SK-N-SH (cell line): ENCODE results near the gene EEF1AKMT1. TPM values are rescaled to one million over a fixed set of nuclear protein-coding genes. Genes with fewer than 3 reads are reported as not detected.

Experiments
- CTCF ChIA-PET: fragments of 300-600, 350-600 bp; formaldehyde crosslinking; extraction: SDS; loops from one replicate; lab custom pipeline; 2021; lab: Yijun Ruan, JAX
- POLR2A ChIA-PET: fragments of 350-600 bp; sonication (Branson Sonifier 250); formaldehyde crosslinking; extraction: SDS; loops from one replicate; lab custom pipeline; 2020; ENCODE audit warnings: antibody characterized with exemption, inconsistent platforms; lab: Yijun Ruan, JAX
- DNase-seq: peaks from one replicate; pipeline ENCODE4 v3.0.0; 2012
- H2AFZ ChIP-seq: fragments of 200-600 bp; sonication (generic); 2 replicates; pipeline ENCODE4 v1.8.1; 2016; ENCODE audit warnings: antibody characterized with exemption, mild to moderate bottlenecking, low read depth
- H3F3A ChIP-seq: fragments of 200-600 bp; sonication (generic); replicated peaks from 2 replicates; pipeline ENCODE3; 2016; ENCODE audit warnings: antibody characterized with exemption, mild to moderate bottlenecking; ENCODE audit not compliant: insufficient read depth
- H3K27ac ChIP-seq, 2 experiments: fragments of 200-500 bp in 1 of 2; fragments of 200-600 bp in 1 of 2; sonication (Bioruptor generic) in 1 of 2; sonication (generic), shearing (Covaris generic) in 1 of 2; 2 replicates each; pipeline versions ENCODE4 v1.5.1 to v1.6.1; 2014 to 2016; ENCODE audit warnings: low read depth in 2 of 2, inconsistent platforms in 1 of 2, low read length in 1 of 2, mild to moderate bottlenecking in 1 of 2, mixed read lengths in 1 of 2
- H3K27me3 ChIP-seq: fragments of 200-600 bp; sonication (generic), shearing (Covaris generic); 2 replicates; pipeline ENCODE4 v1.6.1; 2016; ENCODE audit warnings: mixed run types; ENCODE audit not compliant: insufficient read depth
- H3K36me3 ChIP-seq, 2 experiments: fragments of 200-500 bp in 1 of 2; fragments of 200-600 bp in 1 of 2; sonication (Bioruptor generic) in 1 of 2; sonication (generic) in 1 of 2; replicated peaks in 1 of 2; 2 replicates each; pipeline versions ENCODE3 to v1.5.1; 2014 to 2016; ENCODE audit warnings: low read length in 1 of 2, mild to moderate bottlenecking in 1 of 2; ENCODE audit not compliant: insufficient read depth in 2 of 2, control insufficient read depth in 1 of 2
- H3K4me1 ChIP-seq, 2 experiments: fragments of 200-500 bp in 1 of 2; fragments of 200-600 bp in 1 of 2; sonication (Bioruptor generic) in 1 of 2; sonication (generic), shearing (Covaris generic) in 1 of 2; 2 replicates each; pipeline versions ENCODE4 v1.5.1 to v1.6.1; 2014 to 2016; ENCODE audit warnings: low read depth in 1 of 2, low read length in 1 of 2, mixed run types in 1 of 2; ENCODE audit not compliant: insufficient read depth in 2 of 2, control insufficient read depth in 1 of 2
- H3K4me2 ChIP-seq: fragments of 200-600 bp; sonication (generic), shearing (Covaris generic); 2 replicates; pipeline ENCODE4 v1.6.1; 2017; ENCODE audit warnings: mixed run types
- H3K4me3 ChIP-seq, 2 experiments: fragments of 200-500 bp in 1 of 2; fragments of 200-600 bp in 1 of 2; sonication (Bioruptor generic) in 1 of 2; sonication (generic), shearing (Covaris generic) in 1 of 2; 2 replicates each; pipeline versions ENCODE4 v1.5.1 to v1.8.1; 2014 to 2016; ENCODE audit warnings: low read depth in 2 of 2, inconsistent platforms in 1 of 2, low read length in 1 of 2, mild to moderate bottlenecking in 1 of 2, mixed read lengths in 1 of 2, moderate library complexity in 1 of 2
- H3K79me2 ChIP-seq: fragments of 200-600 bp; sonication (generic); 2 replicates; pipeline ENCODE4 v1.8.1; 2017; ENCODE audit warnings: mild to moderate bottlenecking; ENCODE audit not compliant: insufficient read depth
- H3K9ac ChIP-seq: fragments of 200-600 bp; sonication (generic); 2 replicates; pipeline ENCODE4 v1.6.1; 2017; ENCODE audit warnings: mixed run types
- H3K9me2 ChIP-seq: fragments of 200-600 bp; sonication (generic); 2 replicates; pipeline ENCODE4 v1.6.1; 2017; ENCODE audit warnings: mixed run types
- H3K9me3 ChIP-seq: fragments of 200-600 bp; sonication (generic); 2 replicates; pipeline ENCODE4 v1.6.1; 2017; ENCODE audit warnings: mixed run types, mild to moderate bottlenecking, moderate library complexity
- H4K20me1 ChIP-seq: fragments of 200-600 bp; sonication (generic); 2 replicates; pipeline ENCODE4 v1.6.1; 2017; ENCODE audit warnings: mild to moderate bottlenecking, mixed run types; ENCODE audit not compliant: insufficient read depth
- ELF1 ChIP-seq: IDR thresholded peaks from 2 replicates; pipeline ENCODE4 v1.4.0; 2012
- EP300 ChIP-seq, 2 experiments: IDR thresholded peaks; 2 replicates each; pipeline versions ENCODE4 v1.4.0 to v1.6.1; 2012; ENCODE audit warnings: borderline replicate concordance in 1 of 2, low read depth in 1 of 2, low read length in 1 of 2
- EZH2phosphoT487 ChIP-seq: fragments of 200-600 bp; sonication (generic); IDR thresholded peaks from 2 replicates; pipeline ENCODE4 v1.6.1; 2017; ENCODE audit warnings: low read depth, mixed run types, mild to moderate bottlenecking, antibody characterized with exemption, moderate library complexity, borderline replicate concordance
- FOXJ3 ChIP-seq: sonication (generic); formaldehyde crosslinking; IDR thresholded peaks from 2 replicates; pipeline ENCODE4 v1.5.1; 2020; ENCODE audit warnings: mild to moderate bottlenecking, missing genetic modification reagents
- GABPA ChIP-seq: IDR thresholded peaks from 2 replicates; pipeline ENCODE4 v1.4.0; 2012; ENCODE audit warnings: low read depth, mild to moderate bottlenecking
- GATA2 ChIP-seq: sonication (generic); formaldehyde crosslinking; IDR thresholded peaks from 2 replicates; pipeline ENCODE4 v1.5.0; 2020; ENCODE audit warnings: mild to moderate bottlenecking, missing genetic modification reagents
- JUND ChIP-seq: IDR thresholded peaks from 2 replicates; pipeline ENCODE4 v1.4.0; 2012
- MAX ChIP-seq: IDR thresholded peaks from 2 replicates; pipeline ENCODE4 v1.4.0; 2012; ENCODE audit warnings: low read depth
- PBX3 ChIP-seq: IDR thresholded peaks from 2 replicates; pipeline ENCODE4; 2012
- POLR2AphosphoS5 ChIP-seq: IDR thresholded peaks from 2 replicates; pipeline ENCODE4 v1.6.1; 2012; ENCODE audit warnings: low read depth, low read length
- RCOR1 ChIP-seq: fragments of 150-350 bp; IDR thresholded peaks from 2 replicates; pipeline ENCODE4 v1.6.1; 2017; ENCODE audit warnings: antibody characterized with exemption, low read length
- RFX5 ChIP-seq: IDR thresholded peaks from 2 replicates; pipeline ENCODE4 v1.6.1; 2012; ENCODE audit warnings: mild to moderate bottlenecking, improper control_type of control experiment, low read length
- SMC3 ChIP-seq: IDR thresholded peaks from 2 replicates; pipeline ENCODE4 v1.6.1; 2012; ENCODE audit warnings: low read depth, low read length, improper control_type of control experiment
- TEAD4 ChIP-seq: IDR thresholded peaks from 2 replicates; pipeline ENCODE4 v1.4.0; 2012; ENCODE audit warnings: mild to moderate bottlenecking, borderline replicate concordance; ENCODE audit not compliant: insufficient read depth
- YY1 ChIP-seq: IDR thresholded peaks from 2 replicates; pipeline ENCODE4 v1.4.0; 2012; ENCODE audit warnings: low read depth, mild to moderate bottlenecking
- WGBS: methylation state at CpG from one replicate; pipeline ENCODE4 v1.1.6; 2017; ENCODE audit warnings: low lambda C conversion rate; 5-methylcytosine and 5-hydroxymethylcytosine counted together
- polyA plus RNA-seq, 3 experiments: library from polyadenylated mRNA; depleted of rRNA; stranded (reverse); fragments of >200 nt; gene quantifications; 2 replicates each; pipeline ENCODE4 v1.2.3, GENCODE V29; 2012
- TF ChIP-seq, protein P1 (sequence below): IDR thresholded peaks from 2 replicates; pipeline ENCODE4 v1.4.0; 2012; ENCODE audit warnings: low read depth, borderline replicate concordance

Gene EEF1AKMT1
- polyA plus RNA-seq, 1 of the 3 experiments (the other 2 are of a cell fraction): 4.2 TPM

DNA sequence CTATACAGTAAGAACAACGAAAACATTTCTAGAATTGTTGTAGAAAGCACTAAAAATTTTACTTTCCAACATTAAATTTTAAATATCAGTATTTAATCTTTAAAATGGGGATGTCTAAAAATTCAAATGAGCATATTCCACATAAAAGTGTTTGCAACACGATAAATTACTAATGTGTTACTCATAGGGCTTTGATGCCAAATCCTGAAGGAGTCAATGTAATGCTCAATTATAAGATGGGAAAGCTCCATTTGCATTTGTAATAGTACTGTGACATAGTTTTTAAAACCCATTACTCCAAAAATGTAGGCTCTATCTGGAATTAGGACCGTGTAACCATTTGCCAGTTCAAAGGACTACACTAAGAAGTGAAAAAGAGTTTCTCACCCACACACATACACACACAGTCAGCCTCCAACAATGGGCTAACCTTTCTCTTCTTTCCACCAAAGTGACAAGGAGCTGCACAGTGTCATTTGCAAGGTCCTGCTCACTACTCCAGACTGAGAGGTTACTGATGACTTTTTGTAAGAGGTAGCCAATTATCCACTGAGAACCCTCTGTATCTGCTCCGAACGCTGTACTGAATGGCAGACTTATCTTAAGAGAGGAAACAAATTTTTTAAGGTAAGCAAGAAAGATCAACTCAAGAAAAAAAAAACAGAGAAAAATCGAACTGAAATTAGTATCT is 26.1 kb upstream of the EEF1AKMT1 start:
- peaks cover 15% of the 10 kb centered on the region for H3F3A ChIP-seq
- DNase-seq: no peak
- H3K27me3 ChIP-seq: no peaks in the 10 kb centered on the region
- H4K20me1 ChIP-seq: no peaks in the 10 kb centered on the region
- no peaks in the 10 kb centered on the region for H3K79me2 ChIP-seq
- no peaks in the 10 kb centered on the region for H3K9me3 ChIP-seq
- no peak overlapping the region for H3K4me2 ChIP-seq
- H3K36me3 ChIP-seq: peaks cover 33 to 40% of the 10 kb centered on the region in 2 experiments
- H3K27ac ChIP-seq: no peak overlapping the region
- no peak overlapping the region for H3K4me3 ChIP-seq
- ChIA-PET POLR2A (no interaction called here), CTCF (no interaction called here)
- H3K9ac ChIP-seq: no peak overlapping the region
- WGBS: 80% methylated on average over 6 of the region's 6 CpGs
- no peaks in the 10 kb centered on the region for H3K9me2 ChIP-seq
- H3K4me1 ChIP-seq: peaks cover 0 to 10% of the 10 kb centered on the region in 2 experiments; a peak in 2 of 4 replicates
- no peak overlapping the region for H2AFZ ChIP-seq
- TF ChIP-seq JUND (no peak), EZH2phosphoT487 (no peak)
- TF ChIP-seq, all 33 proteins: peak for 0

GRCh38 chr13:20798027-20798426 is 24.3 kb upstream of the EEF1AKMT1 start:
- no peak overlapping the region for H3K9ac ChIP-seq
- H3K4me3 ChIP-seq: no peak overlapping the region
- H3K4me1 ChIP-seq: peaks cover 0 to 10% of the 10 kb centered on the region in 2 experiments; a peak in 2 of 4 replicates
- DNase-seq: no peak
- peaks cover 15% of the 10 kb centered on the region for H3F3A ChIP-seq
- H3K9me3 ChIP-seq: no peaks in the 10 kb centered on the region
- H3K4me2 ChIP-seq: no peak overlapping the region
- TF ChIP-seq FOXJ3 (CRISPR knock-in tag): no peak
- TF ChIP-seq MAX: no peak
- TF ChIP-seq ELF1: no peak
- TF ChIP-seq, all 33 proteins: peak for 0
- ChIA-PET CTCF (interaction anchor here (1.2 kb wide), 1 partner anchor 28 kb away, joined by 3 read pairs; no protein-coding TSS in a partner anchor), POLR2A (no interaction called here)
- H2AFZ ChIP-seq: no peak overlapping the region
- 97% methylated on average over 4 of the region's 4 CpGs for WGBS
- no peaks in the 10 kb centered on the region for H3K27me3 ChIP-seq
- no peaks in the 10 kb centered on the region for H3K79me2 ChIP-seq
- no peaks in the 10 kb centered on the region for H3K9me2 ChIP-seq
- H3K27ac ChIP-seq: no peak overlapping the region
- no peaks in the 10 kb centered on the region for H4K20me1 ChIP-seq
- peaks cover 35 to 42% of the 10 kb centered on the region in 2 experiments for H3K36me3 ChIP-seq

- Histone ChIP-seq H3K9me2 (no peaks in the 10 kb centered on the region), H3K79me2 (no peaks in the 10 kb centered on the region), H4K20me1 (no peaks in the 10 kb centered on the region), H3F3A (peaks cover 15% of the 10 kb centered on the region), H3K4me2 (0 out of 2 replicates have a peak overlapping the region, but pooled peaks have one; percentile 8), H3K27ac (peak overlapping the region in 1 of 2 experiments; percentile 60; a peak in 2 of 4 replicates), H3K36me3 (peaks cover 35 to 36% of the 10 kb centered on the region in 2 experiments), H3K9ac (no peak overlapping the region), H3K27me3 (no peaks in the 10 kb centered on the region), H2AFZ (no peak overlapping the region), H3K4me1 (peaks cover 0 to 10% of the 10 kb centered on the region in 2 experiments; a peak in 2 of 4 replicates), H3K9me3 (no peaks in the 10 kb centered on the region), H3K4me3 (no peak overlapping the region)
- CTCF ChIA-PET: no interaction called here
- 82% methylated on average over 5 of the region's 5 CpGs for WGBS
- POLR2A ChIA-PET: no interaction called here
- no peak for DNase-seq
- TF ChIP-seq SMC3: no peak
- no peak for TF ChIP-seq RCOR1
- TF ChIP-seq RFX5: no peak
- TF ChIP-seq GABPA: no peak
- TF ChIP-seq EP300 (IDR thresholded peaks at IDR 0.05; ENCODE audit: borderline replicate concordance in 1 of 2, low read depth in 1 of 2, low read length in 1 of 2): no peak
- no peak for TF ChIP-seq GATA2 (CRISPR knock-in tag)
- TF ChIP-seq FOXJ3 (CRISPR knock-in tag): no peak
- TF ChIP-seq, protein P1, sequence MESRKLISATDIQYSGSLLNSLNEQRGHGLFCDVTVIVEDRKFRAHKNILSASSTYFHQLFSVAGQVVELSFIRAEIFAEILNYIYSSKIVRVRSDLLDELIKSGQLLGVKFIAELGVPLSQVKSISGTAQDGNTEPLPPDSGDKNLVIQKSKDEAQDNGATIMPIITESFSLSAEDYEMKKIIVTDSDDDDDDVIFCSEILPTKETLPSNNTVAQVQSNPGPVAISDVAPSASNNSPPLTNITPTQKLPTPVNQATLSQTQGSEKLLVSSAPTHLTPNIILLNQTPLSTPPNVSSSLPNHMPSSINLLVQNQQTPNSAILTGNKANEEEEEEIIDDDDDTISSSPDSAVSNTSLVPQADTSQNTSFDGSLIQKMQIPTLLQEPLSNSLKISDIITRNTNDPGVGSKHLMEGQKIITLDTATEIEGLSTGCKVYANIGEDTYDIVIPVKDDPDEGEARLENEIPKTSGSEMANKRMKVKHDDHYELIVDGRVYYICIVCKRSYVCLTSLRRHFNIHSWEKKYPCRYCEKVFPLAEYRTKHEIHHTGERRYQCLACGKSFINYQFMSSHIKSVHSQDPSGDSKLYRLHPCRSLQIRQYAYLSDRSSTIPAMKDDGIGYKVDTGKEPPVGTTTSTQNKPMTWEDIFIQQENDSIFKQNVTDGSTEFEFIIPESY: no peak
- TF ChIP-seq TEAD4: no peak
- TF ChIP-seq JUND: no peak
- no peak for TF ChIP-seq PBX3
- TF ChIP-seq EZH2phosphoT487: no peak
- no peak for TF ChIP-seq POLR2AphosphoS5
- TF ChIP-seq YY1: no peak
These were observed 23.2 kb upstream of the EEF1AKMT1 start for GRCh38 chr13:20796791-20797508.
